H7 (cell line): Measurements from ENCODE around the gene PCCA. TPM values are rescaled to one million over a fixed set of nuclear protein-coding genes. Genes with fewer than 3 reads are reported as not detected.
A peak's percentile ranks its signal among the peaks of the same experiment; 100 is the strongest.
"Not testable (repeated sequence)": the region's sequence is repeated elsewhere in the genome, so short reads cannot be mapped to it uniquely, and the experiment has no call there.

Experiments used
- DNase-seq: peaks from one replicate; pipeline ENCODE4 v3.0.0; 2012
- H3K27me3 ChIP-seq: 2 replicates; pipeline ENCODE4 v1.6.0; 2011; ENCODE audit warnings: mild to moderate bottlenecking, low read length; ENCODE audit not compliant: control insufficient read depth, insufficient read depth
- H3K36me3 ChIP-seq: replicated peaks from 2 replicates; pipeline ENCODE4 v1.5.1; 2011; ENCODE audit warnings: low read length; ENCODE audit not compliant: control insufficient read depth, insufficient read depth
- H3K4me3 ChIP-seq: 2 replicates; pipeline ENCODE4 v1.5.1; 2011; ENCODE audit warnings: low read depth, mild to moderate bottlenecking, control low read depth, low read length, moderate library complexity; ENCODE audit not compliant: insufficient read depth
- total RNA-seq: library from RNA; depleted of rRNA; stranded (reverse); fragments of >200 nt; shearing (Covaris generic); gene quantifications from 2 replicates; pipeline ENCODE4 v1.2.3, GENCODE V29; 2014

Gene PCCA
- total RNA-seq, 1 experiment from 2014 or later: 23.9 TPM

- DNase-seq: no peak
- no peaks in the 10 kb centered on the region for H3K36me3 ChIP-seq
- H3K4me3 ChIP-seq: no peak overlapping the region
- no peaks in the 10 kb centered on the region for H3K27me3 ChIP-seq
Observed at GRCh38 chr13:100362371-100362770, 273.5 kb downstream of the PCCA start.

GRCh38 chr13:100362781-100363180, 273.9 kb downstream of the PCCA start:
- Histone ChIP-seq H3K36me3 (no peaks in the 10 kb centered on the region), H3K27me3 (no peaks in the 10 kb centered on the region), H3K4me3 (no peak overlapping the region)
- no peak for DNase-seq

DNA sequence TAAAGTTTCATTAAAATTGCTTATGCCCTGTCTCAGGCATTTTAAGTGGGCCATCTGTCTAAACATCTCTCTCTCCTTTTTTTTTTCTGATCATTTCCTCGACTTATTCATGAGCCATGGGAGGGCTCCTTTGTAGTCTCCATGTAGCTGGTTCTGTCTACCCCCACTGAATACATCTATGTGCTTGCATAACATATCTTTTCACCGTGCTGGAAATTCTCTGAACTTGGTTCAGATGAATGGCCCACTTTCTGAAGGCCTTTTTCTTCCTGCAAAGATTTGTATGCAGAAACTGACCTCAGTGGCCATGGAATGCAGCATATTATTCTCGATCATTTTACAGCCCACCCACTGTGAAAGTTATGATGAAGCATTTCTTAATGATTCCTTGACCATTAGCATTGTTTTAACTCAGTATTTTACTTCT, 274.4 kb downstream of the PCCA start:
- no peak for DNase-seq
- no peaks in the 10 kb centered on the region for H3K27me3 ChIP-seq
- H3K36me3 ChIP-seq: no peaks in the 10 kb centered on the region
- H3K4me3 ChIP-seq: no peak overlapping the region

DNA sequence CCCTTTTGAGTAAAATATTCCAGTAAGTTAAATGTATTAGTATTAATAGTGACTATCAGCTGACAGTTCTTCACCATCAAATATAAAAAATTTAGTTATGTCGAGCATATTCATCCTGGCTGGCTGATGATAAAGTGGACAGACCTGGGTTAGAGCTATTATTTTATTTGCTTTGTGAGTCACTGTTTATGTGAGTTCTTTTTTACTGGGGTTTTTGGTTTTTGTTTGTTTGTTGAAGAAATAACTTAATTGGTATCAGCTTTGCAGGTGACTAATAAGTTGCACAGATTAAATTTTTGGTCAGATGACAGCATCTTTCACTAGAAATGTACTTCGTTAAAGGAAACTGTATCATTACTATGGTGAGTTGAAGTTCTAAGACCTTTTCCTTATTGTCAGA, 275.0 kb downstream of the PCCA start:
- no peaks in the 10 kb centered on the region for H3K27me3 ChIP-seq
- DNase-seq: no peak
- H3K36me3 ChIP-seq: no peaks in the 10 kb centered on the region
- H3K4me3 ChIP-seq: no peak overlapping the region

DNA sequence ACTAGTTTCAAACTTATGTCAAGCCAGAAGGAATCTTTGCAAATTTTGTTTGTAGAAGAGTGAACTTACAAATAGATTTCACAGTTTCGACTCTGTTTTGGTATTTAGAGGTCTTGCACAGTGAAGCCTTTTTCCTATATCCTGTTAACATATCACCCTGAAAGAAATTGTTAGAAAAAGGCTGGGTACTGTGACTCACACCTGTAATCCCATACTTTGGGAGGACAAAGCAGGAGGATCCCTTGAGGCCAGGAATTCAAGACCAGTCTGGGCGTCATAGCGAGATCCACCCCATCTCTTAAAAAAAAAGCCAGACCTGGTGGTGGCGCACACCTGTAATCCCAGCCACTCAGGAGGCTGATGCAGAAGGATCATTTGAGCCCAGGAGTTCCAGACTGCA, 275.7 kb downstream of the PCCA start:
- Histone ChIP-seq H3K27me3 (no peaks in the 10 kb centered on the region), H3K36me3 (no peaks in the 10 kb centered on the region), H3K4me3 (no peak overlapping the region)
- no peak for DNase-seq

- no peaks in the 10 kb centered on the region for H3K36me3 ChIP-seq
- no peaks in the 10 kb centered on the region for H3K27me3 ChIP-seq
- H3K4me3 ChIP-seq: no peak overlapping the region
- no peak for DNase-seq
Observed at GRCh38 chr13:100365680-100366079, 276.8 kb downstream of the PCCA start.

GRCh38 chr13:100378533-100378932, 289.6 kb downstream of the PCCA start:
- H3K27me3 ChIP-seq: no peaks in the 10 kb centered on the region
- H3K36me3 ChIP-seq: no peaks in the 10 kb centered on the region
- no peak for DNase-seq
- no peak overlapping the region for H3K4me3 ChIP-seq

DNA sequence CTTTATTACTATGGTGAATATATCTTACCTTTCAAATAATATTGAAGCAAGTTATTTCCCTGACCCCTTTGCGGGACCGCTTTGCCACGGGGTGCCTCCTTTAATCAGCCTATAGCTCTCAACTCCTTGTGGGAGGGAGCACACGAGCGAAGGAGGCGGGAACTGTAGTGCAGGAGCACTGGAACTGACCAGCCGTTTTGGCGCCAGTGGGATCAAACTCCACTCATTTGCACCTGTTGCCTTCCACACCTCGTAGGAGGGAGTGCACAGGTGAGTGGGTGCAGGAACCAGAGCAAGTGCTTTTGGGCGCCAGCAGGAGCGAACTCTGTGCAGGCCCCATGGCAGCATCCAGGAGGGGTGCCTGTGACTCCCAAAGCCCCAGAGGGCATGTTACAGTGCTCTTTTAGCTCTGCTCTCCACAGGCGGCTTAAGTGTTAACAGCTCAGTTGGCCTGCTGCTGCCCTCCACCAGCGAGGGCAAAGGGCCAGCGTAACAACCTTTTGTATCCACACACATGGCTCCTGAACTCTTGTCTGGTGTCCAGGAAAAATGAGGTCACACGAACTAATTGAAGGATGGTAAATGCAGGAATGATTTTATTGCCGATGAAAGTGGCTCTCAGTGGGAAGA, 292.8 kb downstream of the PCCA start:
- DNase-seq: no peak

GRCh38 chr13:100382785-100383184, 293.9 kb downstream of the PCCA start:
- Histone ChIP-seq H3K4me3 (no peak overlapping the region), H3K36me3 (no peaks in the 10 kb centered on the region), H3K27me3 (no peaks in the 10 kb centered on the region)
- DNase-seq: no peak

More for the DNA sequence above, 292.8 kb downstream of the PCCA start:
- H3K36me3 ChIP-seq: no peaks in the 10 kb centered on the region
- H3K4me3 ChIP-seq: no peak overlapping the region
- no peaks in the 10 kb centered on the region for H3K27me3 ChIP-seq

GRCh38 chr13:100387416-100387815, 298.5 kb downstream of the PCCA start:
- Histone ChIP-seq H3K36me3 (no peaks in the 10 kb centered on the region), H3K4me3 (no peak overlapping the region), H3K27me3 (no peaks in the 10 kb centered on the region)
- no peak for DNase-seq

GRCh38 chr13:100388150-100388549, 299.3 kb downstream of the PCCA start:
- H3K36me3 ChIP-seq, H3K27me3 ChIP-seq, DNase-seq, H3K4me3 ChIP-seq: not testable (repeated sequence)

DNA sequence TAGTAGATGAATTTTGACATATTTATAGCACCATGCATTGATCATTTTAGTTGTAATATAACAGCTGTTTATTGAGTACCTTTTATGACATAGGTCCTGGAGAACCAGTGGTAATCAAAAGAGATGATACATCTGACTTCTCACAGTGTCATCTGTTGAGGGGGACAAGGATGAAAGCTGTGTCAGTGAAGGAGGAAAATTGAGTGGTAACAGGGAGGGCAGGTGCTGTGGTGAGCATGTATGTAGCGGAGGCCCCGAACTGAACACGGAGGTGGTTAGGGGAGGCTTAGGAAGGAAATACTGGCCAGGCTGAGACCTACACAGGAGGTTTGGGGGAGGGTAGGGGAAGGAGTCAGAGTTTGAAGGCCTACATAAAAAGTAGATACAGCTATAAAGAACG, 300.0 kb downstream of the PCCA start:
- Histone ChIP-seq H3K4me3 (no peak overlapping the region), H3K27me3 (no peaks in the 10 kb centered on the region), H3K36me3 (no peaks in the 10 kb centered on the region)
- DNase-seq: no peak

GRCh38 chr13:100389617-100390016, 300.7 kb downstream of the PCCA start:
- no peak for DNase-seq

DNA sequence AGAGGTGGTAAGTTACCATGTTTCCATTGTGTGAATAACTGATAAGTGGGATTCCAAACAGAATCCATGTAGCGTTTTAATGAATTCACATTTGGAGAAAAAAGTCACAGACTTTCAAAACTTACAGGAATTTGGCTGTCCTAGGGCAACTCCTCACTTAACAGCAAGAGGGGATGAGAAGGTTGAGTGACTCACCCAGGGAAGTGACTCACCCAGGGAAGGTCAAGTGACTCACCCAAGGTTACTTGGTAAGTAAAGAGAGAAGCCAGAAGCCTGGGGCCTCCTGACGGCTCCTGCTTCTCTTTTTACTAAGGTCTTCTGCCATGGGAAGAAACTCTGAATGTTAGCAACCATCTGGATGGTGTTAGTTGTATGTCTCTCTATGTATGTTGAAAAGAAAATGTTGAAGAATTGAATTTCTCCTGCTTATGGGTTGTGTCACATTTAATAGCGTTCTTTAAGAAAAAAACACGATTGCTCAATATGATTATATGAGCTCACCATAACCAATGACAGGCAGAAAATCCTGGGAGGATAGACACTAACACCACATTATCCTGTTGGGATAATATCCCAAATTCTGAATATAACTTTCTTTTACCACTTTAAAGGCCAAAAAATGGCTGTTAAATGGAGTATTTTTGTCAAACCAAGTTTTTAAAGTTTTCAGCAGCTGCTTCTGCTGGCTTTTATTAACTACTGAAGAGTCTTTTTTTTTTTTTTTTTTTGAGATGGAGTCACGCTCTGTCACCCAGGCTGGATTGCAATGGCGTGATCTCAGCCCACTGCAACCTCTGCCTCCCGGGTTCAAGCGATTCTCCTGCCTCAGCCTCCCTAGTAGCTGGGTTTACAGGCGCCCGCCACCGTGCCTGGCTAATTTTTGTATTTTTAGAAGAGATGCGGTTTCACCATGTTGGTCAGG, 304.1 kb downstream of the PCCA start:
- no peak overlapping the region for H3K4me3 ChIP-seq
- DNase-seq: peak; percentile 39
- H3K27me3 ChIP-seq: no peaks in the 10 kb centered on the region
- H3K36me3 ChIP-seq: no peaks in the 10 kb centered on the region

More at GRCh38 chr13:100389617-100390016, 300.7 kb downstream of the PCCA start:
- Histone ChIP-seq H3K27me3 (no peaks in the 10 kb centered on the region), H3K4me3 (no peak overlapping the region), H3K36me3 (no peaks in the 10 kb centered on the region)

DNA sequence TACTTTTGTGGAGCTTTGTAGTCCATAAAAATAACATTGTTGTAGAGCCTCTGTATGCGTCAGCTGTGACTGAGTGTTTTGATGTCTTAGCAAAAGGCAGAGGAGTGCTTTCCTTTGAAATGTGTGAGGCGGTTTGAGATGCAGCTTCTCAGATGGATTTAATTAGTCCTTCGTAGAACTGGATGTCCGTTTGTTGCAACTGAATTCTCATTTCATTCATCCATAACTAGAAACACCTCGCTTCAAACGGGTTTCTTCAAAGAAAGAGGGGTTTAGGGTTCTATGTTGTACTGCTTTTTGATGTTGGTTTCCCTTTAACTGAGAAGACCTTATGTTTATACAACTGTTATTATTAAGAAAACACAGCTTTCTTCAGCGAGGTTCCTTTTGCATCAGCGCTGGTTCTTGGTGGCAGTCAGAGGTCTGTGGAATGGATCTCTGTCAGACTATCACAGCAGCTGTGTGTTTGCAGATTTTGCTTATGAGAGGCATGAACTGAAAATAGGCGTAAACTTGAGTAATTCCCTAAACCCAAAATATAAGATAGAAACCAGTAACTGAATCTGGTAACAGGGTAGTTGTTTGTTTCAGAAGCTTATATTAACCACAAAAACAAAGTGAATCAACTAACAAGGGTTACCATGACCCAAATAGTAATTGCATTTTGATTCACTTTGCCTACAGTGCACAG, 305.3 kb downstream of the PCCA start:
- no peaks in the 10 kb centered on the region for H3K36me3 ChIP-seq
- DNase-seq: no peak
- H3K4me3 ChIP-seq: no peak overlapping the region
- H3K27me3 ChIP-seq: no peaks in the 10 kb centered on the region
